Trophoblast cell (in vitro differentiated cells and primary cell): ENCODE results near the gene ATP6V0E2.

Experiments
- DNase-seq, 2 donors: peaks; one replicate each; pipeline ENCODE4 v3.0.0-alpha.2; 2016
- H2AFZ ChIP-seq: 2 replicates; pipeline ENCODE4 v1.6.1; 2013; ENCODE audit warnings: low read length, moderate library complexity, mild to moderate bottlenecking; ENCODE audit not compliant: insufficient read depth, poor library complexity
- H2AK5ac ChIP-seq: 2 replicates; pipeline ENCODE4 v1.6.1; 2013; ENCODE audit warnings: mild to moderate bottlenecking, low read length
- H2BK120ac ChIP-seq: 2 replicates; pipeline ENCODE4 v1.6.1; 2013; ENCODE audit warnings: low read length, mild to moderate bottlenecking, moderate library complexity; ENCODE audit not compliant: insufficient read depth, poor library complexity
- H2BK12ac ChIP-seq: 2 replicates; pipeline ENCODE4 v1.6.1; 2013; ENCODE audit warnings: mild to moderate bottlenecking, low read length, moderate library complexity
- H2BK5ac ChIP-seq: 2 replicates; pipeline ENCODE4 v1.6.1; 2013; ENCODE audit warnings: low read length, low read depth, moderate library complexity, mild to moderate bottlenecking; ENCODE audit not compliant: poor library complexity
- H3K14ac ChIP-seq: 2 replicates; pipeline ENCODE4 v1.6.1; 2013; ENCODE audit warnings: mild to moderate bottlenecking, low read length
- H3K18ac ChIP-seq: 2 replicates; pipeline ENCODE4 v1.6.1; 2013; ENCODE audit warnings: mild to moderate bottlenecking, low read length
- H3K23ac ChIP-seq: 2 replicates; pipeline ENCODE4 v1.6.1; 2013; ENCODE audit warnings: low read length
- H3K27ac ChIP-seq: 2 replicates; pipeline ENCODE4 v1.5.1; 2013; ENCODE audit warnings: low read depth, mild to moderate bottlenecking, inconsistent platforms, low read length, moderate library complexity
- H3K27me3 ChIP-seq: 2 replicates; pipeline ENCODE4 v1.6.1; 2013; ENCODE audit warnings: inconsistent platforms, mild to moderate bottlenecking, low read length, moderate library complexity; ENCODE audit not compliant: insufficient read depth
- H3K36me3 ChIP-seq, 2 experiments: 1 replicate in 1 of 2; 2 replicates in 1 of 2; pipeline ENCODE4 v1.6.1; 2013; ENCODE audit warnings: low read length in 2 of 2, mild to moderate bottlenecking in 2 of 2, moderate library complexity in 1 of 2; ENCODE audit not compliant: insufficient read depth in 2 of 2, control insufficient read depth in 1 of 2
- H3K4ac ChIP-seq: 2 replicates; pipeline ENCODE4 v1.6.1; 2013; ENCODE audit warnings: low read depth, mild to moderate bottlenecking, low read length, moderate library complexity
- H3K4me1 ChIP-seq, 2 experiments: 1 replicate in 1 of 2; 2 replicates in 1 of 2; pipeline ENCODE4 v1.6.1; 2013; ENCODE audit warnings: low read length in 2 of 2, mild to moderate bottlenecking in 2 of 2, moderate library complexity in 1 of 2; ENCODE audit not compliant: insufficient read depth in 2 of 2, control insufficient read depth in 1 of 2
- H3K4me2 ChIP-seq: 2 replicates; pipeline ENCODE4 v1.6.1; 2013; ENCODE audit warnings: inconsistent platforms, mild to moderate bottlenecking, low read length, moderate library complexity
- H3K4me3 ChIP-seq: 2 replicates; pipeline ENCODE4 v1.5.1; 2013; ENCODE audit warnings: mild to moderate bottlenecking, low read depth, low read length, inconsistent platforms
- H3K79me1 ChIP-seq: one replicate; pipeline ENCODE4 v1.6.1; 2013; ENCODE audit warnings: low read length
- H3K79me2 ChIP-seq: 2 replicates; pipeline ENCODE4 v1.6.1; 2013; ENCODE audit warnings: low read length, mild to moderate bottlenecking; ENCODE audit not compliant: control insufficient read depth, insufficient read depth, poor library complexity
- H3K9ac ChIP-seq: 2 replicates; pipeline ENCODE4 v1.6.1; 2013; ENCODE audit warnings: mild to moderate bottlenecking, low read length
- H3K9me3 ChIP-seq: 2 replicates; pipeline ENCODE4 v1.6.1; 2013; ENCODE audit warnings: low read depth, mild to moderate bottlenecking, control low read depth, inconsistent platforms, low read length; ENCODE audit not compliant: insufficient read depth
- H4K12ac ChIP-seq: 2 replicates; pipeline ENCODE4 v1.6.1; 2013; ENCODE audit warnings: low read depth, mild to moderate bottlenecking, low read length, moderate library complexity
- H4K8ac ChIP-seq: 2 replicates; pipeline ENCODE4 v1.6.1; 2013; ENCODE audit warnings: low read depth, mild to moderate bottlenecking, low read length, moderate library complexity
- H4K91ac ChIP-seq: one replicate; pipeline ENCODE4 v1.6.1; 2013; ENCODE audit warnings: low read depth, mild to moderate bottlenecking, low read length, moderate library complexity
- WGBS: extraction: QIAGEN DNeasy Blood & Tissue Kit; methylation state at CpG from one replicate; pipeline ENCODE4 v1.1.7; 2013; ENCODE audit warnings: missing lambda C conversion rate; ENCODE audit not compliant: insufficient read length, insufficient coverage; ENCODE audit errors: extremely low coverage; 5-methylcytosine and 5-hydroxymethylcytosine counted together

ATP6V0E2 gene

GRCh38 chr7:149882248-149883047 is 8.7 kb downstream of the ATP6V0E2 start:
- Histone ChIP-seq H2BK12ac (no peak overlapping the region), H3K4me3 (no peak overlapping the region), H3K9ac (no peak overlapping the region), H2BK120ac (no peak overlapping the region), H3K36me3 (no peaks in the 10 kb centered on the region), H3K14ac (no peak overlapping the region), H3K23ac (no peak overlapping the region), H2AFZ (no peak overlapping the region), H4K91ac (no peak overlapping the region), H3K4me1 (peaks cover 0 to 3% of the 10 kb centered on the region in 2 experiments), H3K27me3 (no peaks in the 10 kb centered on the region), H2BK5ac (no peak overlapping the region), H3K4ac (no peak overlapping the region), H4K8ac (no peak overlapping the region), H3K9me3 (peaks cover 1% of the 10 kb centered on the region), H3K79me2 (no peaks in the 10 kb centered on the region), H3K4me2 (no peak overlapping the region), H4K12ac (no peak overlapping the region), H3K79me1 (no peaks in the 10 kb centered on the region), H3K18ac (no peak overlapping the region), H2AK5ac (no peak overlapping the region), H3K27ac (no peak overlapping the region)
- no peak for DNase-seq
- WGBS, result no CpG with 5 or more reads among the region's 11 CpGs

- Histone ChIP-seq H4K12ac (no peak overlapping the region), H3K4me2 (no peak overlapping the region), H4K91ac (no peak overlapping the region), H3K79me1 (no peaks in the 10 kb centered on the region), H4K8ac (no peak overlapping the region), H3K23ac (no peak overlapping the region), H3K27ac (no peak overlapping the region), H2BK5ac (no peak overlapping the region), H3K4me1 (peaks cover 0 to 3% of the 10 kb centered on the region in 2 experiments), H3K18ac (no peak overlapping the region), H2AFZ (no peak overlapping the region), H3K9ac (no peak overlapping the region), H2AK5ac (no peak overlapping the region), H3K79me2 (no peaks in the 10 kb centered on the region), H3K14ac (no peak overlapping the region), H3K27me3 (no peaks in the 10 kb centered on the region), H3K9me3 (peaks cover 1% of the 10 kb centered on the region), H2BK12ac (no peak overlapping the region), H3K36me3 (no peaks in the 10 kb centered on the region), H3K4me3 (no peak overlapping the region), H3K4ac (no peak overlapping the region), H2BK120ac (no peak overlapping the region)
- WGBS, result no CpG with 5 or more reads among the region's 8 CpGs
- DNase-seq, result no peak
These were observed 9.3 kb downstream of the ATP6V0E2 start for GRCh38 chr7:149883048-149883438.

GRCh38 chr7:149883452-149883861 is 9.7 kb downstream of the ATP6V0E2 start:
- Histone ChIP-seq H2AFZ (no peak overlapping the region), H2AK5ac (no peak overlapping the region), H3K36me3 (no peaks in the 10 kb centered on the region), H3K9me3 (peaks cover 1% of the 10 kb centered on the region), H3K4ac (no peak overlapping the region), H4K91ac (no peak overlapping the region), H3K14ac (no peak overlapping the region), H3K27me3 (no peaks in the 10 kb centered on the region), H3K79me1 (no peaks in the 10 kb centered on the region), H3K23ac (no peak overlapping the region), H4K12ac (no peak overlapping the region), H3K9ac (no peak overlapping the region), H2BK5ac (no peak overlapping the region), H2BK120ac (no peak overlapping the region), H3K4me2 (no peak overlapping the region), H4K8ac (no peak overlapping the region), H3K79me2 (no peaks in the 10 kb centered on the region), H3K18ac (no peak overlapping the region), H2BK12ac (no peak overlapping the region), H3K4me3 (no peak overlapping the region), H3K4me1 (peaks cover 0 to 3% of the 10 kb centered on the region in 2 experiments), H3K27ac (no peak overlapping the region)
- no CpG with 5 or more reads among the region's 12 CpGs for WGBS
- DNase-seq, result peak; percentile 35 to 72

- H3K9ac ChIP-seq, result no peak overlapping the region
- H2AK5ac ChIP-seq, result no peak overlapping the region
- no peaks in the 10 kb centered on the region for H3K79me2 ChIP-seq
- H3K4me1 ChIP-seq, result peaks cover 0 to 3% of the 10 kb centered on the region in 2 experiments
- no peak overlapping the region for H3K4me2 ChIP-seq
- H3K36me3 ChIP-seq, result no peaks in the 10 kb centered on the region
- H3K23ac ChIP-seq, result no peak overlapping the region
- H3K27ac ChIP-seq, result no peak overlapping the region
- no peak overlapping the region for H3K4me3 ChIP-seq
- H3K18ac ChIP-seq, result no peak overlapping the region
- no peak overlapping the region for H2BK120ac ChIP-seq
- no peak overlapping the region for H3K14ac ChIP-seq
- peak; percentile 23 to 42 for DNase-seq
- no peak overlapping the region for H4K91ac ChIP-seq
- H2BK12ac ChIP-seq, result no peak overlapping the region
- H2BK5ac ChIP-seq, result no peak overlapping the region
- H3K4ac ChIP-seq, result no peak overlapping the region
- peaks cover under 1% of the 10 kb centered on the region for H3K9me3 ChIP-seq
- no peak overlapping the region for H4K12ac ChIP-seq
- no peaks in the 10 kb centered on the region for H3K79me1 ChIP-seq
- no peak overlapping the region for H4K8ac ChIP-seq
- H3K27me3 ChIP-seq, result no peaks in the 10 kb centered on the region
- WGBS, result no CpG with 5 or more reads among the region's 4 CpGs
- H2AFZ ChIP-seq, result no peak overlapping the region
These were observed 10.2 kb downstream of the ATP6V0E2 start for GRCh38 chr7:149884016-149884415.
